GM19240 (cell line): ENCODE results near the gene CLEC16A.

Experiments used
- DNase-seq: peaks from one replicate; pipeline ENCODE4 v3.0.0; 2011; ENCODE audit warnings: low spot score; ENCODE audit not compliant: insufficient read length

Gene CLEC16A

DNA sequence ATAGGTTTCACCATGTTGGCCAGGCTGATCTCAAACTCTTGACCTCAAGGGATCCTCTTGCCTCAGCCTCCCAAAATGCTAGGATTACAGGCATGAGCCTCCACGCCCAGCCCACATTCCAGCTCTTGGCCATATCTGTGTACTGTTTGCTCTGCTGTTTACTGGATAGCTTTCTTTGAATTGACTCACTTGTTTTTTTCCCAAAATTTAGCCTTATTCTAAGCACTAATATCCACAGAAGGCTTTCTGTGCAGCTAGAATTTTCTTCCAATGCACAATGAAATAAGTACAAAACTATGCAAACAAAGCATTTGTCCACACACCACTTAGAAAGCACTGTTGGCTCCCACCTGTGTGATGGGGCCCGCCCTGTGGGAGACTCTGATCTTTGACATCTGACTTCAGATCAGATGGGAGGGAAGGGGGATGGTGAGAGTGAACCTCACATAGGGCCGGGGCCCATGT lies 72.2 kb downstream of the CLEC16A start:
- DNase-seq = no peak

DNA sequence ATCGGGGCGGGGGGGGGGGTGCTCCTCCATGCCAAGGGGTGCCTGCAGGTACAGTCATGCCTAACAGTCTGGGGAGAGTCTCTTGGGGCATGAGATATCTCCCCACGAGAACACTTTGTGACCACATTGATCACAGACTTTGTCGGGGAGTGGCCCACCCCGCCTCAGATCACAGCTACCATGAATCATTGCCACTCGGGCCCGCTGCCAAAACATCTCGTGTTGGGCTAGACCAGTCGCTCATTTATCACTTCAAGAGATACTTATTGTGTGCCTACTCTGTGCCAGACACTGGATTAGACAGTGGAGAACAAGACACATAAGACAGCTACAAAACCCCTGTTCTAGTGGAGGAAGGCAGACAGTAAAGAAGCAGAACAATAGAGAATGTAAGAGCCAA lies 72.6 kb downstream of the CLEC16A start:
- DNase-seq = no peak

DNA sequence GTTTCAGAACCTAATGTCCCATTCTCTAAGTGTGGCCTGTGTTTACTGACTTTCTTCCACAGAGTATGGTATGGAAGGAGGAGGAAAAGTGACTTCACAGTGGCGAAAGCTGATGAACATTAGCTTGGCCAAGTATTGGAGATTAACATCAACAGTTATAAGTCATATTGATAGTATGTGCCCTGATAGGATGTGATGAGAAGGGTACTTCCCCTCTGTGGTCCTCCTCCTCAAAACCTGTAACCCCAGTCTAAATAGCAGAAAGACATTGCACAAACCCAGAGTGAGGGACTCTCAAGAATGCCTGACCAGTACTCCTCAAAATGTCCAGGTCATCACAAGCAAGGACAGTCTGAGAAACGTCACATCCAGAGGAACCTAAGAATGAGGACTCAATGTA lies 73.1 kb downstream of the CLEC16A start:
- no peak for DNase-seq

DNA sequence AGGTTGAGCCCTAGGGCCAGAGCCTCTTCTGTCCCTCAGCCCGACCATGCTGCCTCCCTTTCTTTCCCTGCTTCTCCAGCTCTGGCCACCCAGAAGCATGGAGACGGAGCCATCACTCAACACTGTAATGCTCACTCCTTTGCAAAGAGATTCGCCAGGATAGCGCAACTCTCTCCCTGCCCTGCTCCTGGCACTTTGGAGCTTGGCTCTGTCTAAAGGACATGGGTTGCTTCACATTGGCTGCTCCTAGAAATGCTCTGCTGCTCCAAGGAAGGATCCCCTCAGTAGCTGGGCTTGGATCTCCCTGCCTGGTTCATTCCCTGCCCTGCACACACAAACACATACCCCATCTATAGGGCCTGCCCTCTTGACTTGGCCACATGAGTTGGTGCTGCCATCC lies 76.0 kb downstream of the CLEC16A start:
- no peak for DNase-seq

DNA sequence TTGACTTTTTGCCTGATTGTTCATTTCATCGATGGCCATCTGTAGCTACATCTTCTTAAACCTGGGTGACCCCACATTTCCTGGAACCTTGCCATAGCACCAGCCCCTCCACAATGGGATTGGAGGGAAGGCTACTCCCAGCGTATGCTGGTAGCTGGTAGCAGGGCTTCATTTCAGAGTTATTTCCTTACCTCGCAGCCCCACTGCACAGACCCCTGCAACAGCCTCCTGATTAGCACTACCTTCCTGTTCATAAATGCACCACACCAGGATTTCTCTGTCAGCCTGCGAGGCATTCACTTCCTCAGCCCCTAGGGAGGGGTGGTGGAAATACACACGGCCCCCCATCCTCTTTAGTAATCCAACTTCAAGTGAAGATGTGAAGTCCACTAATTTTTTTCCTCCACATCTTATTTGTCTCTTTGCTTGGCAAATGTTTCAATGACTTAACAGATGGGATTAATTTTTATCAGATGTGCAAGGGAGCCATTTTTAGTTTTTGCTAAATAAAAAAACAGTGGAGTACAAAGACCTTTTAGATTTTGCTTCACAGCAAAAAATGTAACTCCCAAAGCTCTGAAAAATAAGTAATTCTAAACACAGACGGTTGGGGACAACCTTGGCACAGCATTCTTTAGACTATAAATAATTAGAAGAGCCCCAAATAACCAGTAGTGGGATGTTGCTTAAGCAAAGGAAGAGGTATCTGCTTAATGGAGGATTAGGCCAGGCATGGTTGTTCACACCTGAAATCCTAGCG lies 76.6 kb downstream of the CLEC16A start:
- no peak for DNase-seq

DNA sequence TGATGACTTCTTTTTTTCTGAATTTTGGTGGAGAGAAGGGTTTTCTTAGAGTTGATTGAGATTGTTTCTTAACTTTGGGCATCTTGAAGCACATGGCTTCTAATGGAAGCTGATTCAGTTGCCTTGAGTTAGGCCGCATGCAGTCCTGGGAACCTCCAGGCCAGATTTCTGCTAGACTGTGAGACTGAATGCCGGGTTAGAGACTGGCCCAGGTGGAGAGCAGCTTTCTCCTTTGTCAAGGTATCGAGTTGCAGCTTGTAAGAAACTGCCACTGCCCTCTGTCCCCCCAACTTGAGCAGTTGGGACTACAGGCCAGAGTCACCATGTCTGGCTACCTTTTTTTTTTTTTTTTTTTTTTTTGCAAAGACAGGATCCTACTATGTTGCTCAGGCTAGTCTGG lies 77.6 kb downstream of the CLEC16A start:
- DNase-seq = no peak

DNA sequence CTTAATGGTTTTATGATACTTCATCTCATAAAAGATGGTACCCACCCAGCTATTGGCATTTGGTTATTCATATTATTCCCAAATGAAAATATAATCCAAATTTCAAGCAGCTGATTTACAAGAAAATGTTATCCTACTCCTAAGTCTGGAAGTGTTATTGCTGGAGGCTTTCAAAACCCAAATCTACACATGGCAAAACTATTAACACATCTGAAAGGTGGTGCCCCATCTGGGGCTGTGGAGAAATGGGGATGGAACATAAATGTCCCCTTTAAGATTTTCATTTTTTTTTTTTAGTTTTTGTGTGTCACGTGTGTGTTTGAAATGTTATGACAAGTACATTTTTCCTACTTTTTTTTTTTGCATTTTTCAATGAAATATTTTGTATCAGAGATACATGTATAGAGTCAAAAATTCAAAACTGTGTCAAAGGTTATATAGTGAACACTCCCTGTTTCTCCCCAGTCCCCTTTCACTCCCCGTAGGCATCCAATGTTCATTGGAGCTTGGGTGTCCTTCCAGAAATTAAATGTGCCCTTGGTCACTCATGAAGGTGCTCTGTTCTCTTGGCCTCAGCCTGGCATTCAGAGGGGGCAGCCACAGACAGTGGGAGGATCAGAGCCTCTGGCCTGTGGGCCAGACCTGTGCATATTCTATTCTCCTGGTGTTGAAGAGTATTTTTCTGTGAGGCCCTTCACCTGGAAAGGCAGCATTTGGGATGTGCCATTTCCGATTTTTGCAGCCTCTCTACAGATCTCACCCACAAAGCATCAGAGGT lies 79.1 kb downstream of the CLEC16A start:
- no peak for DNase-seq

DNA sequence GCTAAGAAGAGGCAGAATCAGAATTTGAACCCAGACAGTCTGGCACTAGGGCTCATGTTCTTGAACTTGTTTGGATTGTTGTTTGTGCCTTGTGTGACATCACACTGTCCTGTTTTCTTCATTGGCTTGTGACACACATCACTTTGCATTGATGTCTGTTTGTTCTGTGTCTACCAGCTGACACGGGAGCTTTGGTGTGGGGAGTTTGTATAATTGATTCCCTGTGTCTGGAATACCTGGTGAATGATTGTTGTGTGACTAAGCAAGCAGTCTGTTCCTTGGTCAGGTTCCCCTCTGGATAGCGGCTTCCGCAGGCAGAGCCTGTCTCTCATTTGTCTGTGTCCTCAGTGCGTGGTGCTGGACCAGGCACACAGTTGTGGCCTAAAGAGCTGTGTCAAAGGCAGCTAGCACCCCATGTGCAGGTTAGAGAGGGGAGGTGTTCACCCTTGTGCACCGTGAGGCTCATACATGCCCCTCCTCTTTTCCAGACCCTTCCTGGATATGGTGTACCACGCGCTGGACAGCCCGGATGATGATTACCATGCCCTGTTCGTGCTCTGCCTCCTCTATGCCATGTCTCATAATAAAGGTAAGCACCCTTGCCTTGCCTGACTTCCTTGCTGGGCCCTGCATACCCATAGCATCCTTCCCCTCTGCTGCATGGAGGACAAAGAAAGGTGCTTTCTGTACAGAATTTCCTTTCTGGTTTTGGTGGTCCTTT lies 80.1 kb downstream of the CLEC16A start:
- no peak for DNase-seq

DNA sequence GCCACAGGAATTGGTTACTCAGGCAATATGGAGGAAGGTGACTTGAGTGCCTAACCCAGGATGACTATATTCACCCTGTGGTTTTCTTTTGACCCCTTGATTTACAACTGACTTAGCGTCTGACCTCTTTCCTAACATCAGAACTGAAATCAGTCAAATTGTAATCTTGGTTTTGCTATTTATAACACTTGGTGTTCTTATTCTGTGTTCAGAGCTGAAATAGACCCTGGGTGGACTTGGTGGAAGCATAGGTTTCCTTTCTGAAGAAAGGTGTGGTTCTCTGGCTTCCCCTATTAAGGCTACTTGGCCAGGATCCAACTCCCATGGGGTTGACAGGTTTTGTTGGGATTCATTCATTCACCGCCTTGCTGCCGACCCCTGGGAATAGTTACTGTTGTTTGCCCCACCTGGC lies 80.8 kb downstream of the CLEC16A start:
- DNase-seq = peak; percentile 45

DNA sequence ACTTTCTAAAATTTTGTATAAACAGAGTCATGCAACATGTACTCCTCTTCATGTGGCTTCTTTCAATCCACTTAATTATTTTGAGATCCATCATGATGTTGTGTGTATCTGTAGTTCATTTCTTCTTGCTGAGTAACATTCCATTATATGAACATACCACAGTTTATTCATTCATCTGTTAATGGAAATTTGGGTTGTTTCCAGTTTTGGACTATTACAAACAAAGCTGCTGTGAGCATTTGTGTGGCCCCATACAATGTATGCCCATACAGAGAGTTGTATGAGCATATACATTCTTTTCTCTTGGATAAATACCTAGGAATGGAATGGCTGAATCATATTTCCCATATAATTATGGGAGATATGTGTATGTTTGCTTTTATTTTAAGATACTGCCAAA lies 85.6 kb downstream of the CLEC16A start:
- DNase-seq = no peak

DNA sequence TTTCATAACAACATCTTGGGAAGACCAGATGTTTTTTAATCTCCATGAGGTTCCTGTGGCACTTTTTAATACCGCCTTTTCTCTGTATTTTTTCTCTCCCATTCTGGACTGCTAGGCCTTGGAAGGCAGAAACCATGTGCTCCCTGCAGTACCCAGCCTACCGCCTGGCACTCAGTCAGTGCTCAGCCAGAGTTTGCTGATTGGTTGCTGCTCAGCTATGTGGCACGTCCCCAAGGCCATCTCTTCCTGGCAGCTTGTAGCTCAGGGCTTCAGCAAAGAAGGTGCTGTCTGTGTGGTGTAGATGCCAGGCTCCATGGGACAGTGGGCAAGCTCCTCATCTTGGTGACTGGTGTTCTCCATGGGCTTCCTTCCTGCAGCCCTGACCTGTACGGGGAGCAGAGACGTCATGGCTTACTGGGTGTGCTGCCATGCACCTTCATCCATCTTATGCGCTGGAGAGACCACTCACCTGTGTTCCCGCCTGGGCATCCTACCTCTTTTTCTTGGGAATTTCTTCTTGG lies 86.7 kb downstream of the CLEC16A start:
- DNase-seq = no peak

DNA sequence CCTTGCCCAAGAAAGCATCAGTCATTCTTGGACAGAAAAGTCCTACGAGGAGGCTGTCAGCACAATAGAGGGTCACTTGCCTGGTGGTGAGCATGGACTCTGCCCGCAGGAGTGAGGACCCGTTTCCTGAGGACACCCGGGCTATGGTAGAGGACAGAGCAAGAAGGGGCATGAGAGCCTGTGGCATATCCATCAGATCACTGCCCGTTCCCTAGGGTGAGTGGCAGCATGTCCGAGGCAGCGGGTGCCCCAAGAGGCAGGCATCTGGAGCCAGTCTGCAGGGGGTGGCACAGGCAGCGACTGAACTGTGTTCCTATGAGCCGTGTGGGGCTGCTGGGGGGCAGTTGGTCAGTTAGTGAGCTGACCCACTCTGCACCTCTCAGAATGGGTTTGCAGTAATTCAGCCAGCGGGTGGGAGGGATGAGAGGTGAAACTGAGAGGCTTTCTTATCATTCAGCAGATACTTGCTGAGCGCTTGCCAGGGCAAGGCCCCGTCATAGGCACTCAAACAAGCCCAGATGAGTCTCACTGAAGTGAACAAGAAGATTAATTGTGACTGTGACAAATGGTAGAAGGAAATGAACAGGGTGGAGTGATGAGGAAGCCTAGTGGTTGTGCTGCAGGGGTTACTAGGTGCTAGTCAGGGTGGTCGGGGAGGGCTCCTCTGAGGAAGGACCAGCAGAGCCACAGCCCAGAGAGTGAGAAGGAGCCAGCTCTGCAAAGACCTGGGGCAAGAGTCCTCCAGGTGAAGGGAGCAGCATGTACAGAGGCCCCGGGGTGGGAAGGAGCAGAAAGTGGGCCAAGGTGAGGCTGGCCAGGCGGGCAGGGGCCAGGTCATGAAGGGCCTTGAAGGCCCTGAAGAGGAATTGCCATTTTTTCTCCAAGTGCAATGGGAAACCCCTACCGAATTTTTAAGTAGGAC lies 87.9 kb downstream of the CLEC16A start:
- DNase-seq = no peak

DNA sequence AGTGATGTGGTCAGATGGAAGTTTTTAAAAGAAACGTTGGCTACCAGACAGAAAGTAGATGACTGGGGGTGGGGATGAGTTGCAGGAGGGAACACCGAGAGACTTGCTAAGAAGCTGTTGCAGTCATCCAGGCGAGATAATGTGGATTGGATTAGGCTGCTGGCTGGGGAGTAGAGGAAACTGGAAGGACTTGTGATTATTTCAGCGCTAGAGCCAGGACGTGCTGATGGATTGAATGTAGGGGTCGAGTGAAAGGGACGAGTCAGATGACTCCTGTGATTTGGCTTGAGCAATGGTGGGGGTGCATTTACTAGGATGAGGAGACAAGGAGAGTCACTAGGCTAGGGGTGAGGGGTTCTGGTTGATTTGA lies 88.5 kb downstream of the CLEC16A start:
- no peak for DNase-seq

DNA sequence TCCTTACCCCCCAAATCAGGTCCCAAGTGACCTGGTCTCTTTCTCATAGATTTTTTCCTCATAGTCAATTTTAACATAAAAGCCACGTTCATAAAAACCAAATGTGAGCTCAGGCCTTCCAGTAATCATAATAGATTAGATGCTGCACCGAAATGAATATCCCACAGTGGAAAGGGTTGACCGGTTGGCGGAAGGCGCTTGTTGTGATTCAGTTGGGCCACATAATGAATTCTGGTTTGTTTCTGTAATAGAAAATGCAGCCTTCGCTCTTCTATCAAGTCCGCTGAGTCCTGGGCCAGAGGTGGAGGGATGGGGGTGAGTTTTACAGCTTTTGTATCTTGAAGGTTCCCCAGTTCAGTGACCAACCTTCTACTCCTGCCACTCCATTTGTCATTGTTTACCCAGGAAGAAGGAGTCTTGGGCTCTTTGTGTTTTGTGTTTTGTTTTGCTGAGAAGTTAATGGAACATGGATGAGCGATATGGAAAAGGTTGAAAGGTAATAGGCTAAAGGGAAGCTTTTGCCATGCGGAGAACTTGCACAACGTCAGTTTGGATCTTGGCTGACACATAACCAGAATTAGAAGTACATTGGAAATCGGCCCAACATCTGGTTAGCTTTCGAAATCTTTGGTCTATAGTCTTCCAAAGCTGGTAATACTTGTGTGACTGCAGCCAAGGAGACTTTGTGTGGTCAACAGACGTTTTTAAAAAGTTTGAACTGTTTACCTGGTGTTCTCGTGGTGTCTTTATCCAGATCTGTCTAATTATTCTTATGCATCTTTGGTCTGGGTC lies 89.5 kb downstream of the CLEC16A start:
- no peak for DNase-seq

DNA sequence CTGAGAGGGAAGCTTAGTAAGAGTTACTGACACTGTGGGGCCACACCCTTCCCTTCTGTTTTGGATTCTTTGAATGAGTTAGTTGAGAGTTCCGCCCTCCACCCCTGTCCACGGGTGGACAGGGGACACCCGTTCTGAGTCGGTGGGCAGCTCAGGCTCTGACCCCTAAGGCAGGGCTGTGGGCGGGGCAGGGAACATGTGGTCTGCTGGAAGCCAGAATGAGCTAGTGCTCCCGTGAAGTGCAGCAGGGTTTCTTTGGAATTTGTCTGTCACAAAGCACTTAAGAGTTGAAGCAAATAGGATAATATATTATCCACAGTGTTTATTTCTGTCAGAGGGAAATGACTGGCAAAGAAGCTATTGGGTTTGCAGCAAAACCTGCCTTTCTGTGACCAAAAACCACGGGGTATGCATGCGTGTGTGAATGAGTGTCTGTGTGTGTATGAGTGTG lies 90.1 kb downstream of the CLEC16A start:
- DNase-seq = no peak

DNA sequence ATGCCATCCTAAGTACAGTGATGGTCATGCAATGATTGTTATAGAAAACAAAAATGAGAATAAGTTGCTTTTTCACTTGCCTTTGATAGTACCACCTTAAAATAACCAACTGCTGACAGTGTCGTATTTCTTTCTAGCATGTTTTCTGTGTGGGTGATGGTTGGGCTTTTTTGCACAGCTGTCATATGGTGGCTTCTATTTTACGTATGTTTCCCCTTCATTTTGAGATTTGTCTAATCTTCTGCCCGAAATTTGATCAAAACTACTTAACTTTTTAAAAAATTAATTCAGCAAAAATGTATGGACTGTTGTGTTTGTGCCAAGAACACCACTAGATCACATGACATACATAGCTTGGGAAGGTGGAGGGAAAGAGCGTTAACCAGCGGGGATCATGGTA lies 90.7 kb downstream of the CLEC16A start:
- DNase-seq = no peak

DNA sequence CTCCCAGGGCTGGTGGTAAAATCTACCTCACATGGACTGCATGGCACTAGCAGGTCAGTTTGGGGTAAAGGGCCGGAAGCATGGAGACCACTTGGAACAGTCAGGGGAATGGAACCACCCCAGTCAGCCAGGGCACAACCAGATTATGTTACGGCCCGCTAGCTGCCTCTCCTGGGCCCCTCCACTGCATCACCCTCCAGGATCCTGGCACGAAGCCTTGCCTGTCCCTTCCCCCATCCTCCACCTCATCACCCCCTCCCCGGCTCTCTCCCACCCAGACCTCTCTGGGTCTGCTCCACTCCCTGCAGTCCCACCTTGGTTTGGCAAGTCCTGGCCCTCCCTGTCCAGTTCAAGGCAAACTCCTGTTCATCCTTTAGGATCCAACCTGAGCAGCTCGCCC lies 91.7 kb downstream of the CLEC16A start:
- DNase-seq = no peak

DNA sequence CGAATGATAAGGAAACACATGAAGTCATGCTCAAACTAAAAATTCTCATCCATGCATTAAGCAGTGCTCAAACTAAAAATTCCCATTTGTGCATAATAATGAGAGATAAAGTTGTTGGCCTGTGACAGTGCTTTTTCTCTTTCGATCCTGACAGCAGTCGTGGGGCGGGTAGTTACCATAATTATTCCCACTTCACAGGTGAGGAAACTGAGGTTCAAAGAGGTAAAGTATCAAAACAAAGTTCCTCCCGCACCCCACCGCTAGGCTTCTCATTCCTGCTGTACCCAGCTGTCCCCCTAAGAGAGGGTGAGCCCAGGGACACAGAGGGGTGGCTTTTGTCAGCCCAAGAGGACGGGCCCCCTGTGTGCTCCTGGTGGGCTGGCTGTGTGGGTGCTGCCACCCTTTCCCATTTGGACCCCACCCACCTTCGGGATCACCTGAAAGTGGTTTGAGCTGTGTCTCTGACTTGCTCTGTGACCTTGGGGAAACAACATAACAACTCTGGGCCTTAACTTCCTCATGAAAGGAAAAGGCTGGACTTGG lies 92.6 kb downstream of the CLEC16A start:
- DNase-seq = no peak

DNA sequence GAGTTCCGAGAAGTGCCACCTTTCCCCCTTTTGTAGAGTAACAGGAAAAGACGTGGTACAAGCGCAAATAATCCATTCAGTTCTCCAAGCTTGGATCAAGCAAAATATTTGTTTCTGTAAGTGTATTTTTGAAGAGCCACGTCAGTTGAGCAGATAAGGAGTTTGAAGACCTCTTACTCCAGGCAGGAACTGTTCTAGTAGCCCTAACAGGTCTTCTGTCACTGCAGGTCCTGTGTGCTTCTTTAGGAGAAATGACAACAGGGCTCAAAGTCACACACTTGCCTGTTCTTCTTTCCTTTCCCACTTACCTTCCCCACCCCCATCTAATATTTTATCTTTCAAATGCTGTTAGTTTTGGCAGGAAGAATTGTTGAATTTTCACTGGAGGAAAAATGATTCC lies 93.9 kb downstream of the CLEC16A start:
- DNase-seq = no peak

DNA sequence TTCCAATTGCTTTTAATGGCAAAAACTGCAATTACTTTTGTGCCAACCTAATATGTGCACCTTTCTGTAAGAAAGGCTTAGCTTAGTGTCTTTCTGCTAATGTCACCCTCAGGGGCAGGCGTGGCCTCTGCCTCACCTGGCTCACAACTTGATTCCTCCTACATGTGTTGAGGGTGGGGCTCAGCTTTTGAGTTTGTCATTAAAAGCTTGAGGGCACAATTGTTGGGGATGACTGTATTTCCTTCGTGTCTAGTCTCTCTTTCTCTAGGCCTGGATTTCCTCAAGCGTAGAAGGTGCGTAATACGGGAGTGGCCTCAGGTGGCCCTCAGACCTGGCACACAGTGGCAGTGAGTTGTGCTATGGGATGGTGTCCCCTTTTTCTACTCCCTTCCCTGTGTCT lies 94.4 kb downstream of the CLEC16A start:
- no peak for DNase-seq
